Measurements from ENCODE around the gene HS6ST2.

DNA sequence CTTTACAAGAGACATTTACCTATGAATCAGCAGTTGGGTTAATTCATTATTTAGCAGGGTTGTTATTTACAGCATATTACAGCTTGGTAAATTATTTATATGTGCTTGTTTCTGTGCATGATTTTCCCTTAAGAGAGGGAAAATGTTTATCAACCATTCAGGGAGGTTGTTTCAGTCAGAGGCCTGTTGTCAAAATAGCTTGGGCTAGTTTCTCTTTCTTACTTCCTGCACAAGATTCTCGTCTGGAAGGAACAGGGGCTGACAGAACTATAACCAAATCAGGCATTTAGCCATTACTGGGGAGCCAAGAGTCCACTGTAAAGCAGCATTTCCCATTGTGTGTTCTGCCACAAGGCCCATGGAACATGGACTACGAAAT is 135.8 kb downstream of the HS6ST2 start:
- TF ChIP-seq, protein P1, sequence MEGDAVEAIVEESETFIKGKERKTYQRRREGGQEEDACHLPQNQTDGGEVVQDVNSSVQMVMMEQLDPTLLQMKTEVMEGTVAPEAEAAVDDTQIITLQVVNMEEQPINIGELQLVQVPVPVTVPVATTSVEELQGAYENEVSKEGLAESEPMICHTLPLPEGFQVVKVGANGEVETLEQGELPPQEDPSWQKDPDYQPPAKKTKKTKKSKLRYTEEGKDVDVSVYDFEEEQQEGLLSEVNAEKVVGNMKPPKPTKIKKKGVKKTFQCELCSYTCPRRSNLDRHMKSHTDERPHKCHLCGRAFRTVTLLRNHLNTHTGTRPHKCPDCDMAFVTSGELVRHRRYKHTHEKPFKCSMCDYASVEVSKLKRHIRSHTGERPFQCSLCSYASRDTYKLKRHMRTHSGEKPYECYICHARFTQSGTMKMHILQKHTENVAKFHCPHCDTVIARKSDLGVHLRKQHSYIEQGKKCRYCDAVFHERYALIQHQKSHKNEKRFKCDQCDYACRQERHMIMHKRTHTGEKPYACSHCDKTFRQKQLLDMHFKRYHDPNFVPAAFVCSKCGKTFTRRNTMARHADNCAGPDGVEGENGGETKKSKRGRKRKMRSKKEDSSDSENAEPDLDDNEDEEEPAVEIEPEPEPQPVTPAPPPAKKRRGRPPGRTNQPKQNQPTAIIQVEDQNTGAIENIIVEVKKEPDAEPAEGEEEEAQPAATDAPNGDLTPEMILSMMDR (conservative IDR thresholded peaks at IDR 0.05; ENCODE audit: low read length) = no peak
- no peak for TF ChIP-seq EZH2phosphoT487 (IDR thresholded peaks at IDR 0.05; ENCODE audit: borderline replicate concordance, low read depth, low read length)
